ENCODE measurements around the gene ARHGAP18.

Gene ARHGAP18

GRCh38 chr6:129661536-129662405 is 48.2 kb downstream of the ARHGAP18 start:
- H3K9ac ChIP-seq (ENCODE audit: low read length): no peak overlapping the region
- H3K4me1 ChIP-seq (ENCODE audit: control insufficient read depth, low read depth, low read length): peaks cover 4% of the 10 kb centered on the region

GRCh38 chr6:129660346-129660676 is 49.7 kb downstream of the ARHGAP18 start:
- H3K27me3 ChIP-seq (ENCODE audit: control insufficient read depth, insufficient read depth, low read length): no peaks in the 10 kb centered on the region
- H3K4me1 ChIP-seq (ENCODE audit: control insufficient read depth, low read depth, low read length): peaks cover 4% of the 10 kb centered on the region
- H3K9ac ChIP-seq (ENCODE audit: low read length): no peak overlapping the region
- H3K36me3 ChIP-seq (ENCODE audit: control insufficient read depth, low read depth, low read length): no peaks in the 10 kb centered on the region
- no peaks in the 10 kb centered on the region for H3K9me3 ChIP-seq (ENCODE audit: control insufficient read depth, low read depth, low read length)
- H3K27ac ChIP-seq (ENCODE audit: low read length): no peak overlapping the region
- no peak overlapping the region for H3K4me3 ChIP-seq (ENCODE audit: low read length)

More at GRCh38 chr6:129661536-129662405, 48.2 kb downstream of the ARHGAP18 start:
- H3K9me3 ChIP-seq (ENCODE audit: control insufficient read depth, low read depth, low read length): no peaks in the 10 kb centered on the region
- H3K36me3 ChIP-seq (ENCODE audit: control insufficient read depth, low read depth, low read length): no peaks in the 10 kb centered on the region
- H3K27me3 ChIP-seq (ENCODE audit: control insufficient read depth, insufficient read depth, low read length): no peaks in the 10 kb centered on the region
- H3K4me3 ChIP-seq (ENCODE audit: low read length): no peak overlapping the region
- no peak overlapping the region for H3K27ac ChIP-seq (ENCODE audit: low read length)

- H3K9ac ChIP-seq (ENCODE audit: low read length): no peak overlapping the region
Measured at GRCh38 chr6:129659590-129660345, 50.2 kb downstream of the ARHGAP18 start.

GRCh38 chr6:129659167-129659566 is 50.8 kb downstream of the ARHGAP18 start:
- H3K27me3 ChIP-seq (ENCODE audit: control insufficient read depth, insufficient read depth, low read length): no peaks in the 10 kb centered on the region
- H3K27ac ChIP-seq (ENCODE audit: low read length): no peak overlapping the region
- H3K4me1 ChIP-seq (ENCODE audit: control insufficient read depth, low read depth, low read length): peaks cover 4% of the 10 kb centered on the region
- H3K36me3 ChIP-seq (ENCODE audit: control insufficient read depth, low read depth, low read length): no peaks in the 10 kb centered on the region
- H3K4me3 ChIP-seq (ENCODE audit: low read length): no peak overlapping the region
- no peaks in the 10 kb centered on the region for H3K9me3 ChIP-seq (ENCODE audit: control insufficient read depth, low read depth, low read length)
- no peak overlapping the region for H3K9ac ChIP-seq (ENCODE audit: low read length)

More at GRCh38 chr6:129659590-129660345, 50.2 kb downstream of the ARHGAP18 start:
- H3K4me1 ChIP-seq (ENCODE audit: control insufficient read depth, low read depth, low read length): peaks cover 4% of the 10 kb centered on the region
- no peak overlapping the region for H3K4me3 ChIP-seq (ENCODE audit: low read length)
- H3K9me3 ChIP-seq (ENCODE audit: control insufficient read depth, low read depth, low read length): no peaks in the 10 kb centered on the region
- H3K36me3 ChIP-seq (ENCODE audit: control insufficient read depth, low read depth, low read length): no peaks in the 10 kb centered on the region
- H3K27me3 ChIP-seq (ENCODE audit: control insufficient read depth, insufficient read depth, low read length): no peaks in the 10 kb centered on the region
- H3K27ac ChIP-seq (ENCODE audit: low read length): no peak overlapping the region

- Histone ChIP-seq H3K27ac (ENCODE audit: low read length) (no peak overlapping the region), H3K4me3 (ENCODE audit: low read length) (no peak overlapping the region), H3K9me3 (ENCODE audit: control insufficient read depth, low read depth, low read length) (no peaks in the 10 kb centered on the region), H3K9ac (ENCODE audit: low read length) (no peak overlapping the region), H3K36me3 (ENCODE audit: control insufficient read depth, low read depth, low read length) (no peaks in the 10 kb centered on the region), H3K27me3 (ENCODE audit: control insufficient read depth, insufficient read depth, low read length) (no peaks in the 10 kb centered on the region), H3K4me1 (ENCODE audit: control insufficient read depth, low read depth, low read length) (peaks cover 4% of the 10 kb centered on the region)
Measured at GRCh38 chr6:129657483-129657882, 52.5 kb downstream of the ARHGAP18 start.

GRCh38 chr6:129655334-129655733 is 54.6 kb downstream of the ARHGAP18 start:
- no peak overlapping the region for H3K4me3 ChIP-seq (ENCODE audit: low read length)
- no peak overlapping the region for H3K27ac ChIP-seq (ENCODE audit: low read length)
- no peaks in the 10 kb centered on the region for H3K36me3 ChIP-seq (ENCODE audit: control insufficient read depth, low read depth, low read length)
- H3K9me3 ChIP-seq (ENCODE audit: control insufficient read depth, low read depth, low read length): no peaks in the 10 kb centered on the region
- no peak overlapping the region for H3K9ac ChIP-seq (ENCODE audit: low read length)
- no peaks in the 10 kb centered on the region for H3K4me1 ChIP-seq (ENCODE audit: control insufficient read depth, low read depth, low read length)
- H3K27me3 ChIP-seq (ENCODE audit: control insufficient read depth, insufficient read depth, low read length): no peaks in the 10 kb centered on the region

- no peak overlapping the region for H3K9ac ChIP-seq (ENCODE audit: low read length)
- H3K27me3 ChIP-seq (ENCODE audit: control insufficient read depth, insufficient read depth, low read length): no peaks in the 10 kb centered on the region
- no peaks in the 10 kb centered on the region for H3K4me1 ChIP-seq (ENCODE audit: control insufficient read depth, low read depth, low read length)
- H3K27ac ChIP-seq (ENCODE audit: low read length): no peak overlapping the region
- H3K4me3 ChIP-seq (ENCODE audit: low read length): no peak overlapping the region
- no peaks in the 10 kb centered on the region for H3K36me3 ChIP-seq (ENCODE audit: control insufficient read depth, low read depth, low read length)
- H3K9me3 ChIP-seq (ENCODE audit: control insufficient read depth, low read depth, low read length): no peaks in the 10 kb centered on the region
Measured at GRCh38 chr6:129653746-129654145, 56.2 kb downstream of the ARHGAP18 start.

GRCh38 chr6:129653229-129653628 is 56.7 kb downstream of the ARHGAP18 start:
- no peaks in the 10 kb centered on the region for H3K4me1 ChIP-seq (ENCODE audit: control insufficient read depth, low read depth, low read length)
- H3K27ac ChIP-seq (ENCODE audit: low read length): no peak overlapping the region
- H3K27me3 ChIP-seq (ENCODE audit: control insufficient read depth, insufficient read depth, low read length): no peaks in the 10 kb centered on the region
- H3K4me3 ChIP-seq (ENCODE audit: low read length): no peak overlapping the region
- H3K9ac ChIP-seq (ENCODE audit: low read length): no peak overlapping the region
- H3K9me3 ChIP-seq (ENCODE audit: control insufficient read depth, low read depth, low read length): no peaks in the 10 kb centered on the region
- no peaks in the 10 kb centered on the region for H3K36me3 ChIP-seq (ENCODE audit: control insufficient read depth, low read depth, low read length)

- H3K27me3 ChIP-seq (ENCODE audit: control insufficient read depth, insufficient read depth, low read length): no peaks in the 10 kb centered on the region
- H3K27ac ChIP-seq (ENCODE audit: low read length): no peak overlapping the region
- no peak overlapping the region for H3K9ac ChIP-seq (ENCODE audit: low read length)
- no peaks in the 10 kb centered on the region for H3K36me3 ChIP-seq (ENCODE audit: control insufficient read depth, low read depth, low read length)
- H3K4me1 ChIP-seq (ENCODE audit: control insufficient read depth, low read depth, low read length): no peaks in the 10 kb centered on the region
- no peaks in the 10 kb centered on the region for H3K9me3 ChIP-seq (ENCODE audit: control insufficient read depth, low read depth, low read length)
- no peak overlapping the region for H3K4me3 ChIP-seq (ENCODE audit: low read length)
Measured at GRCh38 chr6:129651291-129651691, 58.7 kb downstream of the ARHGAP18 start.

GRCh38 chr6:129648819-129649491 is 61.0 kb downstream of the ARHGAP18 start:
- Histone ChIP-seq H3K4me1 (ENCODE audit: control insufficient read depth, low read depth, low read length) (peaks cover 5% of the 10 kb centered on the region), H3K27ac (ENCODE audit: low read length) (no peak overlapping the region), H3K9ac (ENCODE audit: low read length) (no peak overlapping the region), H3K9me3 (ENCODE audit: control insufficient read depth, low read depth, low read length) (no peaks in the 10 kb centered on the region), H3K27me3 (ENCODE audit: control insufficient read depth, insufficient read depth, low read length) (no peaks in the 10 kb centered on the region), H3K36me3 (ENCODE audit: control insufficient read depth, low read depth, low read length) (no peaks in the 10 kb centered on the region), H3K4me3 (ENCODE audit: low read length) (no peak overlapping the region)

- Histone ChIP-seq H3K27me3 (ENCODE audit: control insufficient read depth, insufficient read depth, low read length) (no peaks in the 10 kb centered on the region), H3K36me3 (ENCODE audit: control insufficient read depth, low read depth, low read length) (no peaks in the 10 kb centered on the region), H3K9me3 (ENCODE audit: control insufficient read depth, low read depth, low read length) (no peaks in the 10 kb centered on the region), H3K27ac (ENCODE audit: low read length) (no peak overlapping the region), H3K4me1 (ENCODE audit: control insufficient read depth, low read depth, low read length) (peaks cover 8% of the 10 kb centered on the region), H3K4me3 (ENCODE audit: low read length) (no peak overlapping the region), H3K9ac (ENCODE audit: low read length) (no peak overlapping the region)
Measured at GRCh38 chr6:129647044-129647443, 62.9 kb downstream of the ARHGAP18 start.
